ENCODE data around the gene SUV39H1.

Gene SUV39H1

DNA sequence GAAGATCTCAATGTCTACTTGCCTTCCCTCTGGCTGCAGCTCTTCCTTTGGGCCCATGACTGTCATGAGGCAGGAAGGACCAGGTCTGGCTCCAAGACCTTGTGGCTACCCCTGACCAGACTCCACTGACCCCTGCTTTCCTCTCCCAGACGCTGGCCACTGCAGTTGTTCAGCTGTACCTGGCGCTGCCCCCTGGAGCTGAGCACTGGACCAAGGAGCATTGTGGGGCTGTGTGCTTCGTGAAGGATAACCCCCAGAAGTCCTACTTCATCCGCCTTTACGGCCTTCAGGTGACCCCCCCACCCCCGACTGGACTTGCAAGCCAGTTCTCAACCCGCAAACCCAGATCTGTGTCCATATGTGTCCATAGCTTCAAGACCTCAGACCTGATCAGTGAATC lies 12.4 kb upstream of the SUV39H1 start:
- no peak overlapping the region for H2BK12ac ChIP-seq (ENCODE audit: low read length in 2 of 2)
- no peak overlapping the region for H3K27ac ChIP-seq (ENCODE audit: low read length, poor library complexity, severe bottlenecking)
- no peak overlapping the region for H2AFZ ChIP-seq (ENCODE audit: low read depth, low read length)
- H3K9me3 ChIP-seq (ENCODE audit: control insufficient read depth, low read length) = no peaks in the 10 kb centered on the region
- no peak overlapping the region for H3K4ac ChIP-seq (ENCODE audit: low read depth in 1 of 2, low read length in 2 of 2)
- H3K36me3 ChIP-seq (ENCODE audit: control insufficient read depth in 1 of 2, insufficient read depth in 2 of 2, low read depth in 1 of 2, low read length in 2 of 2) = no peaks in the 10 kb centered on the region
- H3K79me1 ChIP-seq (replicated peaks; ENCODE audit: low read length, poor library complexity, severe bottlenecking) = no peaks in the 10 kb centered on the region
- H2BK120ac ChIP-seq (ENCODE audit: low read depth, low read length) = no peak overlapping the region
- H2BK15ac ChIP-seq (ENCODE audit: low read depth, poor library complexity, severe bottlenecking) = no peak overlapping the region
- no peak overlapping the region for H4K8ac ChIP-seq (ENCODE audit: low read length)
- H3K18ac ChIP-seq (ENCODE audit: low read depth in 1 of 2, low read length in 2 of 2) = no peak overlapping the region
- H3K14ac ChIP-seq (ENCODE audit: low read length in 2 of 2) = no peak overlapping the region
- no peak overlapping the region for H3K4me3 ChIP-seq (ENCODE audit: insufficient read depth in 1 of 2, low read depth in 1 of 2, low read length in 2 of 2)
- no peak overlapping the region for H3K9ac ChIP-seq (ENCODE audit: low read length)
- no peak overlapping the region for H2AK5ac ChIP-seq (ENCODE audit: low read length, severe bottlenecking)
- H2BK5ac ChIP-seq (ENCODE audit: low read depth, low read length, poor library complexity, severe bottlenecking) = no peak overlapping the region
- no peak overlapping the region for H3K4me2 ChIP-seq (ENCODE audit: low read length, poor library complexity, severe bottlenecking)
- no peak overlapping the region for H3K23ac ChIP-seq (ENCODE audit: low read length in 2 of 2)
- WGBS = 90% methylated on average over 7 of the region's 7 CpGs
- no peak for DNase-seq
- no peaks in the 10 kb centered on the region for H3K4me1 ChIP-seq (ENCODE audit: control insufficient read depth, insufficient read depth, low read depth, low read length)
- H3K27me3 ChIP-seq (ENCODE audit: control insufficient read depth in 1 of 2, insufficient read depth in 1 of 2, low read length in 2 of 2) = peaks cover 23 to 70% of the 10 kb centered on the region in 2 experiments
- no peak overlapping the region for H4K91ac ChIP-seq (ENCODE audit: low read length)

DNA sequence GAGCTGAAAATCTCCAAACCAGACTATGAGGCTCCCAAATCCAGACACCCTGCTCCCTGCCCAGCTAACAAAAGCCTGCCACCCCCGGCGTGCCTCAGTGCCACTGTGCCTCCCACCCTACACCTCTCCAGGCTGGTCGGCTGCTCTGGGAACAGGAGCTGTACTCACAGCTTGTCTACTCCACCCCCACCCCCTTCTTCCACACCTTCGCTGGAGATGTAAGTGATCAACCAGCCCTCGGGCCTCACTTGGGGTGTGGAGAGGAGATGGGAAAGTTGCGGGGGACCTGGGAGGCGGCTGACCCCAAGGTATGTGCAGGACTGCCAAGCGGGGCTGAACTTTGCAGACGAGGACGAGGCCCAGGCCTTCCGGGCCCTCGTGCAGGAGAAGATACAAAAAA lies 11.1 kb upstream of the SUV39H1 start:
- Histone ChIP-seq H2BK120ac (ENCODE audit: low read depth, low read length) (no peak overlapping the region), H3K4ac (ENCODE audit: low read depth in 1 of 2, low read length in 2 of 2) (no peak overlapping the region), H3K79me1 (replicated peaks; ENCODE audit: low read length, poor library complexity, severe bottlenecking) (no peaks in the 10 kb centered on the region), H3K36me3 (ENCODE audit: control insufficient read depth in 1 of 2, insufficient read depth in 2 of 2, low read depth in 1 of 2, low read length in 2 of 2) (no peaks in the 10 kb centered on the region), H4K91ac (ENCODE audit: low read length) (no peak overlapping the region), H3K14ac (ENCODE audit: low read length in 2 of 2) (no peak overlapping the region), H2BK5ac (ENCODE audit: low read depth, low read length, poor library complexity, severe bottlenecking) (no peak overlapping the region), H3K27ac (ENCODE audit: low read length, poor library complexity, severe bottlenecking) (no peak overlapping the region), H4K8ac (ENCODE audit: low read length) (no peak overlapping the region), H2AFZ (ENCODE audit: low read depth, low read length) (no peak overlapping the region), H3K27me3 (ENCODE audit: control insufficient read depth in 1 of 2, insufficient read depth in 1 of 2, low read length in 2 of 2) (peaks cover 23 to 64% of the 10 kb centered on the region in 2 experiments), H3K23ac (ENCODE audit: low read length in 2 of 2) (no peak overlapping the region), H3K9ac (ENCODE audit: low read length) (no peak overlapping the region), H3K4me2 (ENCODE audit: low read length, poor library complexity, severe bottlenecking) (no peak overlapping the region), H2BK15ac (ENCODE audit: low read depth, poor library complexity, severe bottlenecking) (no peak overlapping the region), H2AK5ac (ENCODE audit: low read length, severe bottlenecking) (no peak overlapping the region), H3K4me1 (ENCODE audit: control insufficient read depth, insufficient read depth, low read depth, low read length) (no peaks in the 10 kb centered on the region), H3K18ac (ENCODE audit: low read depth in 1 of 2, low read length in 2 of 2) (no peak overlapping the region), H2BK12ac (ENCODE audit: low read length in 2 of 2) (no peak overlapping the region), H3K4me3 (ENCODE audit: insufficient read depth in 1 of 2, low read depth in 1 of 2, low read length in 2 of 2) (no peak overlapping the region), H3K9me3 (ENCODE audit: control insufficient read depth, low read length) (no peaks in the 10 kb centered on the region)
- DNase-seq = no peak
- WGBS = 85% methylated on average over 5 of the region's 12 CpGs

DNA sequence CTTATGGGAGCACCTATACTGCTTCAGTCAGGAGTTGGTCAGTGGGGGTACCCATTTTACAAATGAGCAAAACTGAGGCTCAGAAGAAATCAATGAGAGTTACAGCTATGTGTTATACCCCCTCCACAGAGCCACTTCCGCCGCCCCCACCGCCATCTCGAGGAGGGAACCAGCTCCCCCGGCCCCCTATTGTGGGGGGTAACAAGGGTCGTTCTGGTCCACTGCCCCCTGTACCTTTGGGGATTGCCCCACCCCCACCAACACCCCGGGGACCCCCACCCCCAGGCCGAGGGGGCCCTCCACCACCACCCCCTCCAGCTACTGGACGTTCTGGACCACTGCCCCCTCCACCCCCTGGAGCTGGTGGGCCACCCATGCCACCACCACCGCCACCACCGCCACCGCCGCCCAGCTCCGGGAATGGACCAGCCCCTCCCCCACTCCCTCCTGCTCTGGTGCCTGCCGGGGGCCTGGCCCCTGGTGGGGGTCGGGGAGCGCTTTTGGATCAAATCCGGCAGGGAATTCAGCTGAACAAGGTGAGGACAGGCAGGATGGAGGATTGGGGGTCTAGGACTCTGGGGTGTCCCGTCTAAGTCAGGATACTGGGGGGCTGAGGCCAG lies 7.9 kb upstream of the SUV39H1 start:
- Histone ChIP-seq H3K18ac (ENCODE audit: low read depth in 1 of 2, low read length in 2 of 2) (no peak overlapping the region), H2BK120ac (ENCODE audit: low read depth, low read length) (no peak overlapping the region), H3K4me1 (ENCODE audit: control insufficient read depth, insufficient read depth, low read depth, low read length) (no peaks in the 10 kb centered on the region), H3K4me2 (ENCODE audit: low read length, poor library complexity, severe bottlenecking) (no peak overlapping the region), H4K8ac (ENCODE audit: low read length) (no peak overlapping the region), H3K27me3 (ENCODE audit: control insufficient read depth in 1 of 2, insufficient read depth in 1 of 2, low read length in 2 of 2) (peaks cover 23 to 63% of the 10 kb centered on the region in 2 experiments), H3K79me1 (replicated peaks; ENCODE audit: low read length, poor library complexity, severe bottlenecking) (no peaks in the 10 kb centered on the region), H3K23ac (ENCODE audit: low read length in 2 of 2) (no peak overlapping the region), H2BK15ac (ENCODE audit: low read depth, poor library complexity, severe bottlenecking) (no peak overlapping the region), H3K36me3 (ENCODE audit: control insufficient read depth in 1 of 2, insufficient read depth in 2 of 2, low read depth in 1 of 2, low read length in 2 of 2) (no peaks in the 10 kb centered on the region), H4K91ac (ENCODE audit: low read length) (no peak overlapping the region), H2BK5ac (ENCODE audit: low read depth, low read length, poor library complexity, severe bottlenecking) (no peak overlapping the region), H3K4me3 (ENCODE audit: insufficient read depth in 1 of 2, low read depth in 1 of 2, low read length in 2 of 2) (no peak overlapping the region), H3K9me3 (ENCODE audit: control insufficient read depth, low read length) (no peaks in the 10 kb centered on the region), H2AK5ac (ENCODE audit: low read length, severe bottlenecking) (no peak overlapping the region), H2BK12ac (ENCODE audit: low read length in 2 of 2) (no peak overlapping the region), H3K9ac (ENCODE audit: low read length) (no peak overlapping the region), H3K4ac (ENCODE audit: low read depth in 1 of 2, low read length in 2 of 2) (no peak overlapping the region), H2AFZ (ENCODE audit: low read depth, low read length) (no peak overlapping the region), H3K27ac (ENCODE audit: low read length, poor library complexity, severe bottlenecking) (no peak overlapping the region), H3K14ac (ENCODE audit: low read length in 2 of 2) (no peak overlapping the region)
- DNase-seq = no peak
- WGBS = 50% methylated on average over 5 of the region's 19 CpGs

DNA sequence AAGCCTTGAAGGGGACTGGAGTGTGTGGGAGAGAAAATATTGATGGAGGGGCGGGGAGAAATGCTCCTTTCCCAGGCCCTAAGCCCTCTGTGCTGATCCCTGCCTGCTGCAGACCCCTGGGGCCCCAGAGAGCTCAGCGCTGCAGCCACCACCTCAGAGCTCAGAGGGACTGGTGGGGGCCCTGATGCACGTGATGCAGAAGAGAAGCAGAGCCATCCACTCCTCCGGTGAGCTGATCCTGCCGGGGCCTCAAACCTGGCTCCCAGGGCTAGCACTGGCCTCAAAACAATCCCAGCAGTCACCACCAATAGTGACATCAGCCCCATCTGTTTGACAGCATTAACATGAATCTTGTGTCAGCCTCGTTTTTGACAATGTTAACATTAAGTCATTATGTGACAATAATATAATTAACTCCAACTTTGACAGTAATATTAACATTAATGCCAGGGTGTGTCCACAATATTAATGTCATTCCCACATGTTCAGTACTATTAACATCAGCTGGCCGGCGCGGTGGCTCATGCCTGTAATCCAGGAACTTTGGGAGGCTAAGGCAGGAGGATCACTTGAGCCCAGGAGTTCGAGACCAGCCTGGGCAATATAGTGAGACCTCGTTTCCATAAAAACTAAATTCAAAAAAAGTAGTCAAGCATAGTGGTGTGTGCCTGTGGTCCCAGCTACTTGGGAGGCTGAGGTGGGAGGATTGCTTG lies 7.2 kb upstream of the SUV39H1 start:
- no peak overlapping the region for H2BK5ac ChIP-seq (ENCODE audit: low read depth, low read length, poor library complexity, severe bottlenecking)
- WGBS = 60% methylated on average over 5 of the region's 11 CpGs
- H3K4me2 ChIP-seq (ENCODE audit: low read length, poor library complexity, severe bottlenecking) = no peak overlapping the region
- H4K8ac ChIP-seq (ENCODE audit: low read length) = no peak overlapping the region
- H3K18ac ChIP-seq (ENCODE audit: low read depth in 1 of 2, low read length in 2 of 2) = no peak overlapping the region
- no peaks in the 10 kb centered on the region for H3K4me1 ChIP-seq (ENCODE audit: control insufficient read depth, insufficient read depth, low read depth, low read length)
- H3K79me1 ChIP-seq (replicated peaks; ENCODE audit: low read length, poor library complexity, severe bottlenecking) = no peaks in the 10 kb centered on the region
- H2AK5ac ChIP-seq (ENCODE audit: low read length, severe bottlenecking) = no peak overlapping the region
- H2BK120ac ChIP-seq (ENCODE audit: low read depth, low read length) = no peak overlapping the region
- no peak overlapping the region for H3K4ac ChIP-seq (ENCODE audit: low read depth in 1 of 2, low read length in 2 of 2)
- no peak overlapping the region for H3K27ac ChIP-seq (ENCODE audit: low read length, poor library complexity, severe bottlenecking)
- no peak overlapping the region for H4K91ac ChIP-seq (ENCODE audit: low read length)
- no peak overlapping the region for H3K14ac ChIP-seq (ENCODE audit: low read length in 2 of 2)
- no peak for DNase-seq
- no peak overlapping the region for H3K4me3 ChIP-seq (ENCODE audit: insufficient read depth in 1 of 2, low read depth in 1 of 2, low read length in 2 of 2)
- no peaks in the 10 kb centered on the region for H3K36me3 ChIP-seq (ENCODE audit: control insufficient read depth in 1 of 2, insufficient read depth in 2 of 2, low read depth in 1 of 2, low read length in 2 of 2)
- no peak overlapping the region for H2BK15ac ChIP-seq (ENCODE audit: low read depth, poor library complexity, severe bottlenecking)
- H3K9ac ChIP-seq (ENCODE audit: low read length) = no peak overlapping the region
- H3K23ac ChIP-seq (ENCODE audit: low read length in 2 of 2) = no peak overlapping the region
- no peak overlapping the region for H2AFZ ChIP-seq (ENCODE audit: low read depth, low read length)
- peaks cover 18 to 57% of the 10 kb centered on the region in 2 experiments for H3K27me3 ChIP-seq (ENCODE audit: control insufficient read depth in 1 of 2, insufficient read depth in 1 of 2, low read length in 2 of 2)
- H3K9me3 ChIP-seq (ENCODE audit: control insufficient read depth, low read length) = no peaks in the 10 kb centered on the region
- H2BK12ac ChIP-seq (ENCODE audit: low read length in 2 of 2) = no peak overlapping the region
